ENCODE measurements around the gene BZW2. TPM values are rescaled to one million over a fixed set of nuclear protein-coding genes. Genes with fewer than 3 reads are reported as not detected.

Gene BZW2
- total RNA-seq, 2 experiments from 2014 or later, result 118 to 122 TPM

GRCh38 chr7:16732828-16733227 lies 86.8 kb downstream of the BZW2 start:
- no peak for DNase-seq
- intact Hi-C loops (cut with micrococcal nuclease), result no loop called here
- Mint-ChIP-seq H3K36me3 (ENCODE audit: low read depth) (no peaks in the 10 kb centered on the region), H3K9me3 (no peaks in the 10 kb centered on the region), H3K27ac (no peak overlapping the region), H3K4me3 (no peak overlapping the region), H3K27me3 (ENCODE audit: low read depth) (no peaks in the 10 kb centered on the region), H3K4me1 (ENCODE audit: low read depth) (no peaks in the 10 kb centered on the region)
- CTCF ChIA-PET, result no interaction called here

DNA sequence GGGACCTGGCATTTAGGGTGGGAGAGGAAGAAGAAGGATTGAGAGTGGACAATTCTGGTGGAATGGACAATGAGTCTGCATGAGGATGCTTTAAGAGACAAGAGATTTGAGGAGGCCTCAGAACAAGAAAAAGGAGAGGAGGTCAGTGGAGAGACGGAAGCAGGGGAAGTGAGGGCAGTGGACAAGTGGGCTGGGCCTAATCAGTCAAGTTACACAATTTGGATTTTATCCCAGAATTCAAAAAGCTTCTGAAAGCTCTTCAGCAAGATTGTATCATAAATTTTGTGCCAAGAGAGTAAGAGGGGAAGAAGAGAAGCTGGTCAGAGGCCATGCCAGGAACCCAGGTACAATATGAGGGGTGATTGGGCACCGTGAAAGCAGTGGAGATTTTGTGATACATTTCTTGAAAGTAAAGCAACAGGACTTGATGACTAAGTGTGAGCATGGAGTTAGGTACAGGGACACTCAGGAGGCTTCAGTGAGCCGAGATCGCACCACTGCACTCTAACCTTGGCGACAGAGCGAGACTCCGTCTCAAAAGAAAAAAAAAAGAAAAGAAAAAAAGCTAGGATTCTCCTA lies 88.3 kb downstream of the BZW2 start:
- no peak overlapping the region for H3K27ac Mint-ChIP-seq
- CTCF ChIA-PET, result no interaction called here
- intact Hi-C loops (cut with micrococcal nuclease), result no loop called here
- no peaks in the 10 kb centered on the region for H3K27me3 Mint-ChIP-seq (ENCODE audit: low read depth)
- H3K36me3 Mint-ChIP-seq (ENCODE audit: low read depth), result no peaks in the 10 kb centered on the region
- DNase-seq, result no peak
- H3K4me1 Mint-ChIP-seq (ENCODE audit: low read depth), result no peaks in the 10 kb centered on the region
- H3K9me3 Mint-ChIP-seq, result no peaks in the 10 kb centered on the region
- H3K4me3 Mint-ChIP-seq, result no peak overlapping the region

- Mint-ChIP-seq H3K27ac (no peak overlapping the region), H3K4me1 (ENCODE audit: low read depth) (no peaks in the 10 kb centered on the region), H3K9me3 (no peaks in the 10 kb centered on the region), H3K4me3 (no peak overlapping the region), H3K27me3 (ENCODE audit: low read depth) (no peaks in the 10 kb centered on the region), H3K36me3 (ENCODE audit: low read depth) (no peaks in the 10 kb centered on the region)
- CTCF ChIA-PET, result no interaction called here
- intact Hi-C loops (cut with micrococcal nuclease), result no loop called here
- no peak for DNase-seq
Measured at GRCh38 chr7:16735020-16735419, 89.0 kb downstream of the BZW2 start.

- no peaks in the 10 kb centered on the region for H3K4me1 Mint-ChIP-seq (ENCODE audit: low read depth)
- no peaks in the 10 kb centered on the region for H3K27me3 Mint-ChIP-seq (ENCODE audit: low read depth)
- H3K36me3 Mint-ChIP-seq (ENCODE audit: low read depth), result no peaks in the 10 kb centered on the region
- DNase-seq, result no peak
- CTCF ChIA-PET, result no interaction called here
- no peak overlapping the region for H3K4me3 Mint-ChIP-seq
- H3K27ac Mint-ChIP-seq, result no peak overlapping the region
- intact Hi-C loops (cut with micrococcal nuclease), result no loop called here
- H3K9me3 Mint-ChIP-seq, result no peaks in the 10 kb centered on the region
Measured at GRCh38 chr7:16738011-16738688, 92.2 kb downstream of the BZW2 start.

- Mint-ChIP-seq H3K4me3 (no peak overlapping the region), H3K27me3 (ENCODE audit: low read depth) (no peaks in the 10 kb centered on the region), H3K4me1 (ENCODE audit: low read depth) (no peaks in the 10 kb centered on the region), H3K36me3 (ENCODE audit: low read depth) (no peaks in the 10 kb centered on the region), H3K9me3 (no peaks in the 10 kb centered on the region), H3K27ac (no peak overlapping the region)
- no peak for DNase-seq
- CTCF ChIA-PET, result no interaction called here
- intact Hi-C loops (cut with micrococcal nuclease), result no loop called here
Measured at GRCh38 chr7:16739863-16740622, 94.1 kb downstream of the BZW2 start.

- Mint-ChIP-seq H3K4me1 (ENCODE audit: low read depth) (no peaks in the 10 kb centered on the region), H3K36me3 (ENCODE audit: low read depth) (no peaks in the 10 kb centered on the region), H3K4me3 (no peak overlapping the region), H3K9me3 (no peaks in the 10 kb centered on the region), H3K27me3 (ENCODE audit: low read depth) (no peaks in the 10 kb centered on the region), H3K27ac (no peak overlapping the region)
- intact Hi-C loops (cut with micrococcal nuclease), result no loop called here
- no peak for DNase-seq
- CTCF ChIA-PET, result no interaction called here
Measured at GRCh38 chr7:16740623-16740953, 94.6 kb downstream of the BZW2 start.

- intact Hi-C loops (cut with micrococcal nuclease), result no loop called here
- no peaks in the 10 kb centered on the region for H3K36me3 Mint-ChIP-seq (ENCODE audit: low read depth)
- no peaks in the 10 kb centered on the region for H3K4me1 Mint-ChIP-seq (ENCODE audit: low read depth)
- no peaks in the 10 kb centered on the region for H3K27me3 Mint-ChIP-seq (ENCODE audit: low read depth)
- no peak overlapping the region for H3K4me3 Mint-ChIP-seq
- CTCF ChIA-PET, result interaction anchor here (1.6 kb wide), 1 partner anchor 10 kb away, joined by 3 read pairs; no protein-coding TSS in a partner anchor
- no peak for DNase-seq
- no peaks in the 10 kb centered on the region for H3K9me3 Mint-ChIP-seq
- no peak overlapping the region for H3K27ac Mint-ChIP-seq
Measured at GRCh38 chr7:16740996-16741395, 95.0 kb downstream of the BZW2 start.

GRCh38 chr7:16741676-16742075 lies 95.7 kb downstream of the BZW2 start:
- no peaks in the 10 kb centered on the region for H3K4me1 Mint-ChIP-seq (ENCODE audit: low read depth)
- no peak overlapping the region for H3K4me3 Mint-ChIP-seq
- DNase-seq, result no peak
- intact Hi-C loops (cut with micrococcal nuclease), result no loop called here
- no peaks in the 10 kb centered on the region for H3K9me3 Mint-ChIP-seq
- no peaks in the 10 kb centered on the region for H3K36me3 Mint-ChIP-seq (ENCODE audit: low read depth)
- H3K27me3 Mint-ChIP-seq (ENCODE audit: low read depth), result no peaks in the 10 kb centered on the region
- CTCF ChIA-PET, result interaction anchor here (1.6 kb wide), 1 partner anchor 9 kb away, joined by 3 read pairs; no protein-coding TSS in a partner anchor
- no peak overlapping the region for H3K27ac Mint-ChIP-seq

DNA sequence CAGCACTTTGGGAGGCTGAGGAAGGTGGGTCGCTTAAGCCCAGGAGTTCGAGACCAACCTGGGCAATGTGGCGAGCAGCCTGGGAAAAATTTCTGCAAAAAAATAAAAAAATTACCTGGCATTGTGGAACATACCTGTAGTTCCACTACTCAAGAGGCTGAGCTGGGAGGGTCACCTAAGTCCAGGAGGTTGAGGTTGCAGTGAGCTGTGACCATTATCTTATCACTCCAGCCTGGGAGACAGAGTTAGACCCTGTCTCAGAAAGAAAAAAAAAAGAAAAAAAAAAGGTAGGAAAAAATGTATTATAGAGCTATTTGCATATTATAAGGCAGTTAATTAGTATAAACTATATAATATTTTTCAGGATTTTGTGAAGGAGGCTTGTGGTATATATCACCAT lies 96.6 kb downstream of the BZW2 start:
- no peaks in the 10 kb centered on the region for H3K27me3 Mint-ChIP-seq (ENCODE audit: low read depth)
- H3K4me1 Mint-ChIP-seq (ENCODE audit: low read depth), result no peaks in the 10 kb centered on the region
- CTCF ChIA-PET, result interaction anchor here (1.6 kb wide), 1 partner anchor 8 kb away, joined by 3 read pairs; no protein-coding TSS in a partner anchor
- no peak for DNase-seq
- intact Hi-C loops (cut with micrococcal nuclease), result no loop called here
- H3K27ac Mint-ChIP-seq, result no peak overlapping the region
- H3K36me3 Mint-ChIP-seq (ENCODE audit: low read depth), result no peaks in the 10 kb centered on the region
- no peak overlapping the region for H3K4me3 Mint-ChIP-seq
- H3K9me3 Mint-ChIP-seq, result no peaks in the 10 kb centered on the region

- no peaks in the 10 kb centered on the region for H3K4me1 Mint-ChIP-seq (ENCODE audit: low read depth)
- no peak for DNase-seq
- CTCF ChIA-PET, result no interaction called here
- intact Hi-C loops (cut with micrococcal nuclease), result no loop called here
- H3K36me3 Mint-ChIP-seq (ENCODE audit: low read depth), result no peaks in the 10 kb centered on the region
- H3K9me3 Mint-ChIP-seq, result no peaks in the 10 kb centered on the region
- H3K27ac Mint-ChIP-seq, result no peak overlapping the region
- H3K27me3 Mint-ChIP-seq (ENCODE audit: low read depth), result peaks cover 2% of the 10 kb centered on the region
- no peak overlapping the region for H3K4me3 Mint-ChIP-seq
Measured at GRCh38 chr7:16743236-16743635, 97.3 kb downstream of the BZW2 start.

DNA sequence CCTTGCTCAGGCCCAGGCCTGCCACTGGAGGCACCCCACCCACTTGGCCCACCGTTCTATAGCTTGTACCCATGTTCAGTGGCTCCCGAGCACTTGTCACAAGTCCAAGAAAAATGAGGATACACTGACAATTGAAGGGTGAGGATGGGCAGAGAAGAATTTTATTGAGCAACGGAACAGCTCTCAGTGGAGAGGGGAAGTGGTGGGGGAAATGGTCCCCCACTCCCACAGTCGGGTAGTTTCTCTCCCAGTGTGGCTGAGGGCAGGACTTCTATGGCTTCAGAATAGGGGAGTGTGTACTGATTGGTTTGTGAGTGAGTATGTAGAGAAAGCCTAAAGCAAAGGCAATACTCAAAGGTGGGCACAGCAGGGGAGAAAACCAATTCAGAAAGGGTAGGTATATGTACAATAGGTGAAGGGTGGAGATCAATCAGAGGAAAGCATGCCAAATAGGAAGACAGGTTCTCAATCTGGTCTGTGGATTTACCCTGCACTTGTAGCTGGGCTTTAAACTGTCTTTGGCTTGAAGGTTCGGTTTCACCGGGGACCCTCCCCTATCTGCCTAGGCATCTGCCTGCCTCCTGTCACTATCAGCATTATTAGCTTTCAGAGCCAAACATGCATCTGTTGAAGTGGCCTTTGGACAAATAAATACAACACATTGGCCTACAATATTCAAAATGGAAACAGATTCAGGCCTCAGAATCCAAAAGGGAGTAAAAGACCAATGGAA lies 98.7 kb downstream of the BZW2 start:
- Mint-ChIP-seq H3K4me3 (no peak overlapping the region), H3K36me3 (ENCODE audit: low read depth) (no peaks in the 10 kb centered on the region), H3K4me1 (ENCODE audit: low read depth) (no peaks in the 10 kb centered on the region), H3K27me3 (ENCODE audit: low read depth) (peaks cover 2% of the 10 kb centered on the region), H3K9me3 (no peaks in the 10 kb centered on the region), H3K27ac (no peak overlapping the region)
- DNase-seq, result no peak
- CTCF ChIA-PET, result no interaction called here
- intact Hi-C loops (cut with micrococcal nuclease), result no loop called here

- Mint-ChIP-seq H3K27ac (no peak overlapping the region), H3K9me3 (no peaks in the 10 kb centered on the region), H3K36me3 (ENCODE audit: low read depth) (no peaks in the 10 kb centered on the region), H3K27me3 (ENCODE audit: low read depth) (peaks cover 2% of the 10 kb centered on the region), H3K4me1 (ENCODE audit: low read depth) (no peaks in the 10 kb centered on the region), H3K4me3 (no peak overlapping the region)
- intact Hi-C loops (cut with micrococcal nuclease), result no loop called here
- CTCF ChIA-PET, result no interaction called here
- DNase-seq, result no peak
Measured at GRCh38 chr7:16745645-16746044, 99.7 kb downstream of the BZW2 start.

Measured in activated naive CD4-positive, alpha-beta T cell treated with anti-CD3 and anti-CD28 coated beads for 36 hours (primary cell).